Activated B cell treated with CpG ODN at 0.5 μM for 24 hours (primary cell): ENCODE results near the gene PCSK4. TPM values are rescaled to one million over a fixed set of nuclear protein-coding genes. Genes with fewer than 3 reads are reported as not detected.

Source experiments
- total RNA-seq: library from RNA; stranded (reverse); gene quantifications from 2 replicates; pipeline ENCODE4 v1.2.3, GENCODE V29; 2022

The PCSK4 gene
- total RNA-seq, 1 donor from 2014 or later = 1.3 TPM

Other genes with a start within 250 kb of the PCSK4 start
- 172 and 185 TPM in 2 replicates for gene ATP5F1D, start 248.6 kb downstream of the PCSK4 start, total RNA-seq
- 64.5 and 68.4 TPM in 2 replicates for gene MIDN, start 241.8 kb downstream of the PCSK4 start, total RNA-seq
- 399 and 400 TPM in 2 replicates for gene CIRBP, start 221.0 kb downstream of the PCSK4 start, total RNA-seq
- gene FAM174C, start 214.8 kb downstream of the PCSK4 start, total RNA-seq = 47.9 and 52.0 TPM in 2 replicates
- gene EFNA2, start 204.5 kb downstream of the PCSK4 start, total RNA-seq = not detected in 2 replicates
- 82.1 and 84.3 TPM in 2 replicates for gene NDUFS7, start 106.4 kb downstream of the PCSK4 start, total RNA-seq
- gene GAMT, start 88.8 kb downstream of the PCSK4 start, total RNA-seq = 6.9 and 8.8 TPM in 2 replicates
- gene DAZAP1, start 82.8 kb downstream of the PCSK4 start, total RNA-seq = 177 and 195 TPM in 2 replicates
- 1,788 and 2,029 TPM in 2 replicates for gene RPS15, start 52.0 kb downstream of the PCSK4 start, total RNA-seq
- gene APC2, start 40.2 kb downstream of the PCSK4 start, total RNA-seq = 0.42 and 0.59 TPM in 2 replicates
- gene C19orf25, start 11.1 kb downstream of the PCSK4 start, total RNA-seq = 42.8 and 55.7 TPM in 2 replicates
- 1.1 and 1.5 TPM in 2 replicates for gene REEP6, start 831 bp upstream of the PCSK4 start, total RNA-seq
- not detected in 2 replicates for gene ADAMTSL5, start 22.7 kb upstream of the PCSK4 start, total RNA-seq
- gene PLK5, start 33.7 kb upstream of the PCSK4 start, total RNA-seq = not detected in 2 replicates
- 2.1 and 2.5 TPM in 2 replicates for gene MEX3D, start 78.0 kb upstream of the PCSK4 start, total RNA-seq
- 91.9 and 96.9 TPM in 2 replicates for gene MBD3, start 102.5 kb upstream of the PCSK4 start, total RNA-seq
- gene UQCR11, start 115.1 kb upstream of the PCSK4 start, total RNA-seq = 117 and 141 TPM in 2 replicates
- gene TCF3, start 162.3 kb upstream of the PCSK4 start, total RNA-seq = 139 and 143 TPM in 2 replicates